ENCODE measurements around the gene GAS2L2. TPM values are rescaled to one million over a fixed set of nuclear protein-coding genes. Genes with fewer than 3 reads are reported as not detected.

GAS2L2 gene
- total RNA-seq, 2 donors from 2014 or later: 0.09 TPM; not detected in 1

DNA sequence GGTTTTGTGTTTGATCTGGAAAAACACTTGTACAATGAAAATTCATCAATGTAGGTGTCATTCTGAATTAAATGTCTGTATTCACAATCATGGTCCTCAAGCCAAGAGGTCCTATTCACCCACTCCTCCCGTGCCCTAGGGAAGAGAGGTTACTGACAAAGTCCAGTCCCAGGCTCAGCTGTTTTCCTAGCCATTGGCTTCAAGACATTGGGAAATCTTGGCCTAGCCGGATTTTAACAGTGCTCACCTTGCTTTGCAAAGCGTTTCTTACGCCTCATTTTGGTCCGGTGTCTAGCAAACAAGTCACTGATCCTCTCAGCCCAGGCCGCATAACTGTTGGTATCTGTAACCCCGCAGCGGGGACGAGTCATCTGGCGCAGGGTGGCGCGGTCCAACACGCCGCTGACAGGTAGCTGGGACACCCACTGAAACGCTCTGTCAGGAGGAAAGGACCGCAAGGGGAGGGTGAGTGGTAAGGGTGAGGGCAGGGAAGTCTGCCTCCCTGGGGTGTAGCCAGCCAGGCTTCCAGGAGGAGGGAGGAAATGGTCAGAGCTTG is 25.7 kb upstream of the GAS2L2 start:
- Mint-ChIP-seq H3K4me1 (peaks cover 9% of the 10 kb centered on the region), H3K27ac (no peak overlapping the region), H3K27me3 (ENCODE audit: insufficient read depth) (peaks cover 16% of the 10 kb centered on the region), H3K9me3 (no peaks in the 10 kb centered on the region), H3K4me3 (no peak overlapping the region), H3K36me3 (ENCODE audit: low read depth) (no peaks in the 10 kb centered on the region)
- TF ChIP-seq, protein P1, sequence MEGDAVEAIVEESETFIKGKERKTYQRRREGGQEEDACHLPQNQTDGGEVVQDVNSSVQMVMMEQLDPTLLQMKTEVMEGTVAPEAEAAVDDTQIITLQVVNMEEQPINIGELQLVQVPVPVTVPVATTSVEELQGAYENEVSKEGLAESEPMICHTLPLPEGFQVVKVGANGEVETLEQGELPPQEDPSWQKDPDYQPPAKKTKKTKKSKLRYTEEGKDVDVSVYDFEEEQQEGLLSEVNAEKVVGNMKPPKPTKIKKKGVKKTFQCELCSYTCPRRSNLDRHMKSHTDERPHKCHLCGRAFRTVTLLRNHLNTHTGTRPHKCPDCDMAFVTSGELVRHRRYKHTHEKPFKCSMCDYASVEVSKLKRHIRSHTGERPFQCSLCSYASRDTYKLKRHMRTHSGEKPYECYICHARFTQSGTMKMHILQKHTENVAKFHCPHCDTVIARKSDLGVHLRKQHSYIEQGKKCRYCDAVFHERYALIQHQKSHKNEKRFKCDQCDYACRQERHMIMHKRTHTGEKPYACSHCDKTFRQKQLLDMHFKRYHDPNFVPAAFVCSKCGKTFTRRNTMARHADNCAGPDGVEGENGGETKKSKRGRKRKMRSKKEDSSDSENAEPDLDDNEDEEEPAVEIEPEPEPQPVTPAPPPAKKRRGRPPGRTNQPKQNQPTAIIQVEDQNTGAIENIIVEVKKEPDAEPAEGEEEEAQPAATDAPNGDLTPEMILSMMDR (conservative IDR thresholded peaks at IDR 0.05): no peak
- Histone ChIP-seq H3K9ac (ENCODE audit: extremely low read depth, low read length, poor library complexity, severe bottlenecking) (no peak overlapping the region), H3K36me3 (ENCODE audit: control insufficient read depth, insufficient read depth, low read length) (no peaks in the 10 kb centered on the region), H3K4me3 (ENCODE audit: low read length) (no peak overlapping the region), H3K27ac (ENCODE audit: low read depth, low read length) (no peak overlapping the region), H3K9me3 (ENCODE audit: control insufficient read depth, low read length) (no peaks in the 10 kb centered on the region), H3K4me1 (ENCODE audit: control insufficient read depth, insufficient read depth, low read length) (no peaks in the 10 kb centered on the region), H3K27me3 (ENCODE audit: control insufficient read depth, insufficient read depth, low read length, poor library complexity, severe bottlenecking) (peaks cover 7% of the 10 kb centered on the region)
- no peak for DNase-seq
- WGBS, 2 experiments (ENCODE audit: insufficient coverage in 1 of 2, insufficient read length in 1 of 2): 94 to 95% methylated on average over 13 to 16 of the region's 16 CpGs

DNA sequence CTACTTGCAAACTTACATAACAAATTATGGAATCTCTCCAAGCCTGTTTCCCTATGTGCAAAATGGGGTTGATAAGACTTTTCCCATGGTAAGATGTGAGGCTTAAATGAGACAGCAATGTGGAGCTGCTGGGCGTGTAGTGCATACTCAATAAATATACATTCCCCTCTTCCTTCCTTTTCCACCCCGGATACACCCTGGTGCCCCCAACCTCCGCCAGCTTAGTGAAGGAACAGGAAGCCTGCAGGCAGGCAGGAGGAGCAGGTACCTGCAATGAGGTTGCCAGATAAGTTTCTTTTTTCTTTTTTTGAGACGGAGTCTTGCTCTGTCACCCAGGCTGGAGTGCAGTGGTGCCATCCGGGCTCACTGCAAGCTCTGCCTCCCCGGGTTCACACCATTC is 22.5 kb upstream of the GAS2L2 start:
- Histone ChIP-seq H3K4me1 (ENCODE audit: control insufficient read depth, insufficient read depth, low read length) (no peaks in the 10 kb centered on the region), H3K9me3 (ENCODE audit: control insufficient read depth, low read length) (no peaks in the 10 kb centered on the region), H3K27ac (ENCODE audit: low read depth, low read length) (no peak overlapping the region), H3K4me3 (ENCODE audit: low read length) (no peak overlapping the region), H3K27me3 (ENCODE audit: control insufficient read depth, insufficient read depth, low read length, poor library complexity, severe bottlenecking) (no peaks in the 10 kb centered on the region), H3K9ac (ENCODE audit: extremely low read depth, low read length, poor library complexity, severe bottlenecking) (no peak overlapping the region), H3K36me3 (ENCODE audit: control insufficient read depth, insufficient read depth, low read length) (no peaks in the 10 kb centered on the region)
- peaks cover 2% of the 10 kb centered on the region for H3K27me3 Mint-ChIP-seq (ENCODE audit: insufficient read depth)
- WGBS, 2 experiments (ENCODE audit: insufficient coverage in 1 of 2, insufficient read length in 1 of 2): 92% methylated on average over 2 to 6 of the region's 6 CpGs
- no peak for DNase-seq
- H3K4me1 Mint-ChIP-seq: peaks cover 11% of the 10 kb centered on the region
- TF ChIP-seq, protein P1 (conservative IDR thresholded peaks at IDR 0.05): no peak
- H3K9me3 Mint-ChIP-seq: no peaks in the 10 kb centered on the region
- no peak overlapping the region for H3K27ac Mint-ChIP-seq
- no peak overlapping the region for H3K4me3 Mint-ChIP-seq
- H3K36me3 Mint-ChIP-seq (ENCODE audit: low read depth): no peaks in the 10 kb centered on the region

DNA sequence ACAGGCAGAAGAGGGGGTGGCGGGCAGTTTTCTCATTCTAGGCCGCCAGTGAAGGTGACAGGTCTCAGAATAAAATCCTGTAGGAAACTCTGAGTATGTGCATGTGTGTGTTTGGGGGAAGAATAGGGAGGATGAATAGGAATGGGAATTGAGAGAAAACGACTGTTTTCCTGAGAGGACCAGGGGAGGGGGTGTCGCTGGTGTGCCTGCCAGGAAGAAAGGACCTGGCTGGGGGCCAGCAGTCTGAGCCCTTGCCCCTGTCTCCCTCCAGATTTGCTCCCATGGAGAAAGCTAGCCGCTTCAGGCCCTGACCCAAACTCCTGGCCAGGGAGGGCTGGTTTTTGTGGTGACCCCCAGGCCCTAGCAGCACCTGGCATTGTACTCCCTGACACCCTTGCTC is 22.0 kb upstream of the GAS2L2 start:
- Histone ChIP-seq H3K4me1 (ENCODE audit: control insufficient read depth, insufficient read depth, low read length) (no peaks in the 10 kb centered on the region), H3K36me3 (ENCODE audit: control insufficient read depth, insufficient read depth, low read length) (no peaks in the 10 kb centered on the region), H3K9ac (ENCODE audit: extremely low read depth, low read length, poor library complexity, severe bottlenecking) (no peak overlapping the region), H3K27me3 (ENCODE audit: control insufficient read depth, insufficient read depth, low read length, poor library complexity, severe bottlenecking) (no peaks in the 10 kb centered on the region), H3K27ac (ENCODE audit: low read depth, low read length) (no peak overlapping the region), H3K9me3 (ENCODE audit: control insufficient read depth, low read length) (no peaks in the 10 kb centered on the region), H3K4me3 (ENCODE audit: low read length) (no peak overlapping the region)
- WGBS, 2 experiments (ENCODE audit: insufficient coverage in 1 of 2, insufficient read length in 1 of 2): 77 to 93% methylated on average over 3 to 5 of the region's 5 CpGs
- no peaks in the 10 kb centered on the region for H3K9me3 Mint-ChIP-seq
- peaks cover 2% of the 10 kb centered on the region for H3K27me3 Mint-ChIP-seq (ENCODE audit: insufficient read depth)
- TF ChIP-seq, protein P1 (conservative IDR thresholded peaks at IDR 0.05): no peak
- H3K36me3 Mint-ChIP-seq (ENCODE audit: low read depth): no peaks in the 10 kb centered on the region
- no peak for DNase-seq
- no peak overlapping the region for H3K4me3 Mint-ChIP-seq
- peaks cover 11% of the 10 kb centered on the region for H3K4me1 Mint-ChIP-seq
- no peak overlapping the region for H3K27ac Mint-ChIP-seq
